Aorta (tissue), 5 donors: ENCODE results near the gene CATSPERB. TPM values are rescaled to one million over a fixed set of nuclear protein-coding genes. Genes with fewer than 3 reads are reported as not detected.
A peak's percentile ranks its signal among the peaks of the same experiment; 100 is the strongest.
"Not testable (repeated sequence)": the region's sequence is repeated elsewhere in the genome, so short reads cannot be mapped to it uniquely, and the experiment has no call there.

Source experiments
- ATAC-seq: fragments of 200-7000 bp; cut with Tn5 transposase; one replicate; pipeline ENCODE4 v1.9.1; 2022; ENCODE audit warnings: moderate library complexity; ENCODE audit not compliant: low FRiP score
- DNase-seq, 2 donors: peaks; one replicate each; pipeline ENCODE4 v3.0.0-alpha.2; 2020
- H3K27ac ChIP-seq, 2 donors: one replicate each; pipeline ENCODE4 v1.5.1; 2013; ENCODE audit warnings: low read length in 2 of 2, mild to moderate bottlenecking in 2 of 2, moderate library complexity in 2 of 2, control low read depth in 1 of 2, inconsistent platforms in 1 of 2, low read depth in 1 of 2
- H3K27me3 ChIP-seq, 2 donors: one replicate each; pipeline ENCODE4 v1.6.1; 2013; ENCODE audit warnings: control low read depth in 1 of 2, low read length in 1 of 2, mild to moderate bottlenecking in 1 of 2, moderate library complexity in 1 of 2; ENCODE audit not compliant: insufficient read depth in 2 of 2, control insufficient read depth in 1 of 2
- H3K36me3 ChIP-seq, 2 donors: one replicate each; pipeline ENCODE4 v1.6.1; 2013; ENCODE audit warnings: control low read depth in 1 of 2, low read length in 1 of 2, mild to moderate bottlenecking in 1 of 2; ENCODE audit not compliant: insufficient read depth in 2 of 2, control insufficient read depth in 1 of 2
- H3K4me1 ChIP-seq, 2 donors: one replicate each; pipeline ENCODE4 v1.6.1; 2013; ENCODE audit warnings: low read length in 2 of 2, control low read depth in 1 of 2, mild to moderate bottlenecking in 1 of 2, moderate library complexity in 1 of 2; ENCODE audit not compliant: insufficient read depth in 2 of 2, control insufficient read depth in 1 of 2
- H3K4me3 ChIP-seq, 2 donors: one replicate each; pipeline ENCODE4 v1.5.1; 2013; ENCODE audit warnings: low read length in 2 of 2, control low read depth in 1 of 2, mild to moderate bottlenecking in 1 of 2
- H3K9me3 ChIP-seq: one replicate; pipeline ENCODE4 v1.6.1; 2013; ENCODE audit warnings: mild to moderate bottlenecking, low read length; ENCODE audit not compliant: control insufficient read depth
- WGBS, 2 donors: extraction: QIAGEN DNeasy Blood & Tissue Kit; methylation state at CpG; one replicate each; pipeline ENCODE4 v1.1.7; 2013; 5-methylcytosine and 5-hydroxymethylcytosine counted together
- intact Hi-C, 2 donors: fragments of 100-400 bp; cut with DNase I; formaldehyde crosslinking; loops; one replicate each; pipeline versions ENCODE4 v1.14.2 to v1.15.0; 2022
- polyA plus RNA-seq, 2 donors: library from polyadenylated mRNA; stranded (reverse); fragments of 200-250 nt; gene quantifications; one replicate each; pipeline ENCODE4 v1.2.3, GENCODE V29; 2013
- total RNA-seq, 2 donors: library from RNA; stranded (reverse); fragmentation: NEBNext Ultra II Directional; extraction: Animal tissue kit (Norgen Biotek cat#: 25700); gene quantifications; one replicate each; pipeline ENCODE4 v1.2.1, GENCODE V29; 2021
- donor health status: healthy with polysubstance abuse.
- donor health status: Bipolar disorder and iron deficiency.
- donor health status: DM: no; HTN: no; CAD: no.
- donor health status: DM: no; HTN: no; CAD: no.
- donor health status: DM: yes; HTN: yes; CAD: no.

CATSPERB gene
- total and polyA plus RNA-seq, 4 donors = 1.1 to 15.3 (median 11.1) TPM

- H3K4me3 ChIP-seq, H3K9me3 ChIP-seq, H3K4me1 ChIP-seq, H3K27ac ChIP-seq, ATAC-seq, intact Hi-C loops, DNase-seq, H3K36me3 ChIP-seq, H3K27me3 ChIP-seq: not testable (repeated sequence)
- 89 to 98% methylated on average over 2 of the region's 2 CpGs for WGBS, 2 donors
Observed at GRCh38 chr14:91593957-91594356, 137.9 kb downstream of the CATSPERB start.

- intact Hi-C loops = no loop called here
- no peaks in the 10 kb centered on the region for H3K27me3 ChIP-seq
- ATAC-seq (no peak), DNase-seq (no peak)
- no peak overlapping the region for H3K27ac ChIP-seq
- peaks cover 0 to 2% of the 10 kb centered on the region in 2 donors for H3K36me3 ChIP-seq
- WGBS, 2 donors = 86 to 92% methylated on average over 1 of the region's 1 CpG
- H3K4me1 ChIP-seq = no peaks in the 10 kb centered on the region
- H3K9me3 ChIP-seq = no peaks in the 10 kb centered on the region
- no peak overlapping the region for H3K4me3 ChIP-seq
Observed at GRCh38 chr14:91586410-91586809, 145.5 kb downstream of the CATSPERB start.

- no peak for ATAC-seq
- Histone ChIP-seq H3K27ac (no peak overlapping the region), H3K9me3 (no peaks in the 10 kb centered on the region), H3K4me1 (no peaks in the 10 kb centered on the region), H3K4me3 (no peak overlapping the region), H3K27me3 (no peaks in the 10 kb centered on the region), H3K36me3 (peaks cover 0 to 2% of the 10 kb centered on the region in 2 donors)
- intact Hi-C loops = no loop called here
- DNase-seq = no peak
Observed at GRCh38 chr14:91585856-91586255, 146.0 kb downstream of the CATSPERB start.

GRCh38 chr14:91582761-91583160 lies 149.1 kb downstream of the CATSPERB start:
- intact Hi-C loops = no loop called here
- peaks cover 0 to 2% of the 10 kb centered on the region in 2 donors for H3K36me3 ChIP-seq
- H3K27me3 ChIP-seq = no peaks in the 10 kb centered on the region
- 89 to 95% methylated on average over 3 of the region's 3 CpGs for WGBS, 2 donors
- no peaks in the 10 kb centered on the region for H3K9me3 ChIP-seq
- no peaks in the 10 kb centered on the region for H3K4me1 ChIP-seq
- ATAC-seq = no peak
- no peak overlapping the region for H3K27ac ChIP-seq
- no peak overlapping the region for H3K4me3 ChIP-seq
- DNase-seq = no peak

GRCh38 chr14:91580876-91581577 lies 150.9 kb downstream of the CATSPERB start:
- DNase-seq (no peak), ATAC-seq (no peak)
- Histone ChIP-seq H3K36me3 (peaks cover 0 to 2% of the 10 kb centered on the region in 2 donors), H3K4me1 (no peaks in the 10 kb centered on the region), H3K27ac (no peak overlapping the region), H3K27me3 (no peaks in the 10 kb centered on the region), H3K4me3 (no peak overlapping the region), H3K9me3 (no peaks in the 10 kb centered on the region)
- intact Hi-C loops = no loop called here
- 60 to 70% methylated on average over 8 of the region's 8 CpGs for WGBS, 2 donors

GRCh38 chr14:91577632-91578233 lies 154.2 kb downstream of the CATSPERB start:
- WGBS, 2 donors = 88 to 95% methylated on average over 28 to 30 of the region's 30 CpGs
- intact Hi-C loops = no loop called here
- Histone ChIP-seq H3K27me3 (no peaks in the 10 kb centered on the region), H3K4me1 (no peaks in the 10 kb centered on the region), H3K4me3 (no peak overlapping the region), H3K27ac (no peak overlapping the region), H3K36me3 (no peaks in the 10 kb centered on the region), H3K9me3 (no peaks in the 10 kb centered on the region)
- DNase-seq (no peak), ATAC-seq (no peak)

- DNase-seq = no peak
- no peak for ATAC-seq
- WGBS, 2 donors = 67 to 77% methylated on average over 13 of the region's 13 CpGs
- intact Hi-C loops = no loop called here
- no peaks in the 10 kb centered on the region for H3K36me3 ChIP-seq
- no peaks in the 10 kb centered on the region for H3K27me3 ChIP-seq
- no peak overlapping the region for H3K27ac ChIP-seq
- no peaks in the 10 kb centered on the region for H3K9me3 ChIP-seq
- H3K4me1 ChIP-seq = no peaks in the 10 kb centered on the region
- no peak overlapping the region for H3K4me3 ChIP-seq
Observed at GRCh38 chr14:91575469-91576208, 156.2 kb downstream of the CATSPERB start.

GRCh38 chr14:91573894-91574837 lies 157.7 kb downstream of the CATSPERB start:
- H3K36me3 ChIP-seq = no peaks in the 10 kb centered on the region
- ATAC-seq (peak; percentile 83), DNase-seq (peak; percentile 83 to 88)
- H3K4me3 ChIP-seq = peak overlapping the region; percentile 22 to 39
- 1% methylated on average over 24 to 59 of the region's 59 CpGs for WGBS, 2 donors
- no peaks in the 10 kb centered on the region for H3K4me1 ChIP-seq
- intact Hi-C loops = loop anchor here in 1 of 2 donors (5.0 kb wide), 1 partner anchor 62 kb away; the partner anchor contains the start of gene PPP4R3A
- H3K27me3 ChIP-seq = no peaks in the 10 kb centered on the region
- no peaks in the 10 kb centered on the region for H3K9me3 ChIP-seq
- H3K27ac ChIP-seq = peak overlapping the region in 1 of 2 donors; percentile 49
